ENCODE results near the gene RNF212.
A peak's percentile ranks its signal among the peaks of the same experiment; 100 is the strongest.

DNA sequence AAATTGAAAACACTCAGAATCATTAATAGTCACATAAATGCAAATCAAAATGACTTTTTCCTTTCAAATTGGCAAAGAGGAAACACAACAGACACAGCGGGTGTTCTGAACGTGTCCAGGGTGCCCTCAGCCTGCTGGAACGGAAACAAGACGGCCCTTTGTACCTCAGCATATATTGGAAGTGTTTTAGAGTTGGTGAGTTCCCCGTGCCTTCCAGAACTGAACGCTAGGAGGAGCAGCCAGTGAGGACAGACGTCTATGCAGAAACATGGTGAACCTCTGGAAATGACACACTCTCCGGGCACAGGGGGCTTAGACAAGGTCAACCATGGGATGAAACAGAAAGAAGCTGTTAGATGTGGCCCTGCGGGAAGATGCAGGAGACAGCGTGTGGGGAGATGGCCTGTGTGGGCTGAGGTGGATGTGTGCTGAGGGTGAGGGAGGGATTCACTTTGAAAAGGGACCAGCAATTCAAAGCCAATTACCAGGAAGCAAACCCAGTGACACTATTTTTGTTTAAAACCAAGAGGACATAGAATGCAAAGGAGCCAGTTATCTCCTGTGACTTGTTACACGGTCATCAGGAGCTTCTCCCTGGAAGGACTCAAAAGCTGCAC is 40.4 kb downstream of the RNF212 start:
- TF ChIP-seq MXI1 (IDR thresholded peaks at IDR 0.05; ENCODE audit: low read depth, low read length) = no peak
- TF ChIP-seq, protein P1, sequence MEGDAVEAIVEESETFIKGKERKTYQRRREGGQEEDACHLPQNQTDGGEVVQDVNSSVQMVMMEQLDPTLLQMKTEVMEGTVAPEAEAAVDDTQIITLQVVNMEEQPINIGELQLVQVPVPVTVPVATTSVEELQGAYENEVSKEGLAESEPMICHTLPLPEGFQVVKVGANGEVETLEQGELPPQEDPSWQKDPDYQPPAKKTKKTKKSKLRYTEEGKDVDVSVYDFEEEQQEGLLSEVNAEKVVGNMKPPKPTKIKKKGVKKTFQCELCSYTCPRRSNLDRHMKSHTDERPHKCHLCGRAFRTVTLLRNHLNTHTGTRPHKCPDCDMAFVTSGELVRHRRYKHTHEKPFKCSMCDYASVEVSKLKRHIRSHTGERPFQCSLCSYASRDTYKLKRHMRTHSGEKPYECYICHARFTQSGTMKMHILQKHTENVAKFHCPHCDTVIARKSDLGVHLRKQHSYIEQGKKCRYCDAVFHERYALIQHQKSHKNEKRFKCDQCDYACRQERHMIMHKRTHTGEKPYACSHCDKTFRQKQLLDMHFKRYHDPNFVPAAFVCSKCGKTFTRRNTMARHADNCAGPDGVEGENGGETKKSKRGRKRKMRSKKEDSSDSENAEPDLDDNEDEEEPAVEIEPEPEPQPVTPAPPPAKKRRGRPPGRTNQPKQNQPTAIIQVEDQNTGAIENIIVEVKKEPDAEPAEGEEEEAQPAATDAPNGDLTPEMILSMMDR (IDR thresholded peaks at IDR 0.05 in 2 of 3, conservative IDR thresholded peaks at IDR 0.05 in 1 of 3; ENCODE audit: control insufficient read depth in 2 of 3, extremely low read depth in 1 of 3, insufficient read depth in 1 of 3, low read depth in 3 of 3, low read length in 3 of 3) = peak; percentile 63 to 72 (median 69)
- TF ChIP-seq ETV6 (conservative IDR thresholded peaks at IDR 0.05 in 1 of 2, IDR thresholded peaks at IDR 0.05 in 1 of 2; ENCODE audit: borderline replicate concordance in 1 of 2, low read depth in 1 of 2) = no peak
- TF ChIP-seq ATF7 (IDR thresholded peaks at IDR 0.05; ENCODE audit: low read depth) = no peak
- TF ChIP-seq, protein P2, sequence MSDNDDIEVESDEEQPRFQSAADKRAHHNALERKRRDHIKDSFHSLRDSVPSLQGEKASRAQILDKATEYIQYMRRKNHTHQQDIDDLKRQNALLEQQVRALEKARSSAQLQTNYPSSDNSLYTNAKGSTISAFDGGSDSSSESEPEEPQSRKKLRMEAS (IDR thresholded peaks at IDR 0.05; ENCODE audit: low read depth, low read length) = no peak
- no peak for TF ChIP-seq POLR2A (IDR thresholded peaks at IDR 0.05; ENCODE audit: low read depth, low read length)
- TF ChIP-seq RCOR1 (conservative IDR thresholded peaks at IDR 0.05; ENCODE audit: low read depth, low read length) = no peak
- TF ChIP-seq ESRRA (IDR thresholded peaks at IDR 0.05; ENCODE audit: low read length) = no peak
- TF ChIP-seq ZNF24 (IDR thresholded peaks at IDR 0.05) = no peak
- TF ChIP-seq ZBED1 (IDR thresholded peaks at IDR 0.05; ENCODE audit: borderline replicate concordance) = no peak
- no peak for TF ChIP-seq TARDBP (IDR thresholded peaks at IDR 0.05; ENCODE audit: borderline replicate concordance)
- no peak for TF ChIP-seq PAX5 (IDR thresholded peaks at IDR 0.05; ENCODE audit: borderline replicate concordance, low read depth, low read length)
- TF ChIP-seq GABPA (IDR thresholded peaks at IDR 0.05; ENCODE audit: low read depth) = no peak

Measured in GM12878 (cell line).